NCI-H82 treated with DMSO at 0.1 percent for 48 hours (cell line): Measurements from ENCODE around the gene MCMBP.

Experiments
- DNase-seq: peaks from one replicate; lab custom pipeline; 2025; ENCODE audit not compliant: unreplicated experiment; lab: John Stamatoyannopoulos, UW

MCMBP gene

GRCh38 chr10:119786117-119786769 lies 86.4 kb downstream of the MCMBP start:
- no peak for DNase-seq

- no peak for DNase-seq
Measured at GRCh38 chr10:119784340-119785067, 88.1 kb downstream of the MCMBP start.

- no peak for DNase-seq
Measured at GRCh38 chr10:119783665-119784027, 89.0 kb downstream of the MCMBP start.

- DNase-seq, result no peak
Measured at GRCh38 chr10:119782981-119783664, 89.5 kb downstream of the MCMBP start.

GRCh38 chr10:119781498-119781897 lies 91.1 kb downstream of the MCMBP start:
- DNase-seq, result no peak

- no peak for DNase-seq
Measured at GRCh38 chr10:119780879-119781480, 91.7 kb downstream of the MCMBP start.
